HG02763 (cell line): ENCODE data around the gene EFNA1.
"Not testable (repeated sequence)": the region's sequence is repeated elsewhere in the genome, so short reads cannot be mapped to it uniquely, and the experiment has no call there.

ENCODE experiments used
- ATAC-seq: cut with Tn5 transposase; IDR thresholded peaks from one replicate; pipeline ENCODE4 v1.9.1; 2021; ENCODE audit warnings: mild to moderate bottlenecking, moderate library complexity; ENCODE audit not compliant: unreplicated experiment

EFNA1 gene

GRCh38 chr1:155140630-155140953 lies 12.9 kb downstream of the EFNA1 start:
- ATAC-seq = no peak

- no peak for ATAC-seq
Measured at GRCh38 chr1:155141749-155142148, 14.1 kb downstream of the EFNA1 start.

- no peak for ATAC-seq
Measured at GRCh38 chr1:155145491-155145890, 17.8 kb downstream of the EFNA1 start.

- ATAC-seq = not testable (repeated sequence)
Measured at GRCh38 chr1:155155996-155156643, 28.4 kb downstream of the EFNA1 start.

- no peak for ATAC-seq
Measured at GRCh38 chr1:155158991-155159390, 31.3 kb downstream of the EFNA1 start.

- ATAC-seq = no peak
Measured at GRCh38 chr1:155160128-155160527, 32.5 kb downstream of the EFNA1 start.

- ATAC-seq = not testable (repeated sequence)
Measured at GRCh38 chr1:155162631-155163030, 35.0 kb downstream of the EFNA1 start.

DNA sequence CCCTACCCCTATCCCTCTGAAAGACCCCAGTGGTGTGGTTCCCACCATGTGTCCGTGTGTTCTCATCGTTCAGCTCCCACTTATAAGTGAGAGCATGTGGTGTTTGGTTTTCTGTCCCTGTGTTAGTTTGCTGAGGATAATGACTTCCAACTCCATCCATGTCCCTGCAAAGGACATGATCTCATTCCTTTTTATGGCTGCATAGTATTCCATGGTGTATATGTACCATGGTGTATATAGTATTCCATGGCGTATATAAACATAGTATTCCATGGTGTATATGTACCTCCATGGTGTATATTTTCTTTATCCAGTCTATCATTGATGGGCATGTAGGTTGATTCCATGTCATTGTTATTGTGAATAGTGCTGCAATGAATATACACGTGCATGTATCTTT lies 36.1 kb downstream of the EFNA1 start:
- ATAC-seq = not testable (repeated sequence)

GRCh38 chr1:155164625-155165024 lies 36.9 kb downstream of the EFNA1 start:
- not testable (repeated sequence) for ATAC-seq

DNA sequence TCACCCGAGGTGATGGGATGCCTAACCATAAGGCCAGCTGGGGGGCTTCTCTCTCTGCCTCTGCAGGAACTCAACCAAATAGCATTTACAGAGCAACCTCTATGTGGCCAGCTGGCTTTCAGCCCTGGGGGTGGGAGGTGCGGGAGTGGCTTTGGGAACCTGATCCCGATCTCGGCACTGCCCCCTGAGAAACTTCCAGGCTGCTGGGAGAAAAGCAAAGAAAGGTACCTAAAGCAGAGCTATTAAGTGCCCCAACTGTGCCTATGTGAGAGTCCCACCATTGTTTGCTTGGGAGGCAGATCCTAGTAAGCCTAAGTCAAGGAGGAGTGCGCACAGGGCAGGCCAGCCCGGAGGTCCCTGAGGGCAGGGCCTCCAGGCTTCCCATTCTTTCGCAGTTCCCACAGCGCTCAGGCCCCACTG lies 38.4 kb downstream of the EFNA1 start:
- no peak for ATAC-seq

GRCh38 chr1:155166471-155167165 lies 38.9 kb downstream of the EFNA1 start:
- ATAC-seq = no peak

DNA sequence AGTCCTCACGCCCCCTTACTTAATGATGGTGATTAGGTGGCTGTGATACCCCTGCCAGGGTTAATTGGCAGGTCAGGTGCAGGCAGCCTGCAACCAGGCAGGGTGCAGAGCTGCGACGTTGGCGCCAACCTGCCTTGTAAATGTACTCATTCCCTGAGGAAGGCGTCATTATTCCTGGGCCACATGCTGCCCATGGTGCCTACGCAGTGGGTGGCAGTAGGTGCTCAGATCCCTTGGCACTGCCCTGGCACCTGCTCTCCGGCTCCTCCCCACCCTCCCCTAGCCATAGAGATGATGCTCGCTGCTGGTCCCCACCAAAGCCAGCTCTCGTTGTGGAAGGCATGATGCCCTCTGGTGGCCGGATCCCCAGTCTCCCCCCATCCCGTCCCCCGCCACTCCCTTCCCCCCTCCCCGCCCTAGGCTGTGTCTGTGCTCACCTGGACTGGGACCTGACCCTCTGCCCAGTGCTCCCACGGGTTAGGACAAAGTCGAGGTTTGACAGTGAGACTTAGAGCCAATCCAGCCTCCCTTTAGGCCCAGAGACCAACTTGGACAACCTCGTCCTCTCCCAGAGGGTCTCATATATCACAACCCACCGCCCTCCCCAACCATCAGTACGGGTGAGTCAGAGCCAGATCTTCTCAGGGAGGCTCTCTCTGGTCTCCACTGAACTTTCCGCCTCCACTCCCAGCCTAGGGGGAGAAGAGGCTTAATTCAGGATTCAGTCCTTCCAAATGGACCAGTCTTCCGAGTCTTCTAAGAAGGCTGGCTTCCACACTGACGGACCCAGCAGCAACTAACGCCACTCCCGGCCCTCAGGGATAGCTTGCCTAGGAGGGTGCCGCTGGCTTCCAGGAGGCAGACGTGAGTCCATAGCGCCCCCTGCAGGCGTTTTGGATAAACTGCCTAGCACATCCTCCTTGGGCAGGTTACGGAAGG lies 39.8 kb downstream of the EFNA1 start:
- ATAC-seq = no peak

- ATAC-seq = not testable (repeated sequence)
Measured at GRCh38 chr1:155168105-155168445, 40.4 kb downstream of the EFNA1 start.

DNA sequence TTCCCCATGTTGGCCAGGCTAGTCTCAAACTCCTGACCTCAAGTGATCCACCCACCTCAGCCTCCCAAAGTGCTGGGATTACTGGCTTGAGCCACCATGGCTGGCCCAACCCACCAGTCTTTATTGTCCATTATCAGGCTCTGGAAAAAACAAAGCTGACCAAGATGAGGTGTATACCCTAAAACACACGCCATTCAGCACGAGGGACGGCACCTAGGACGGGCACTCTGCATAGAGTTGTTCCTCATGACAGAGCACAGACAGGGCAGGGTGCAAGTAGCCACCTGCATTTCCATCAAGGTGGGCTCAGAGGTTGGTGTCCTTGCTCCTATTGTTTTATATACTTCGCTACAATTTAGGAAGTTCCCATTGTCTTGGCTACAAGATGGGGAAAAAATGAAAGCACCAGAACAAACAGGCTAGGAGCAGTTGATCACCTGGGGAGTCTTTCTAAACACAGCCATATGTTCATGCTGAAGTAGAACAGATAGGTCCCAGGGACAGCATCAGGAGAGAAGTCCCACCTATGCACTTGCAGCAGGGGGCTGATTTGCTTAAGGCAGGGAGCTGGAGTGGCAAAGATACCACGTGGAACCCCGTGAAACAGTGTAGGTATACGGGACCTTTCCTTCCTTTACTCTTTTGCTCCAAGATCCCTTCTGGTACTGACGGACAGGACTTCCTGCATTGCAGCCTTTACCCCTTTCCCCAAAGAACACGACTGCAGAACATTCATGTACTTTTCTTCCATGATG lies 41.0 kb downstream of the EFNA1 start:
- ATAC-seq = no peak

GRCh38 chr1:155169541-155169940 lies 41.9 kb downstream of the EFNA1 start:
- ATAC-seq = no peak

- no peak for ATAC-seq
Measured at GRCh38 chr1:155170101-155170785, 42.6 kb downstream of the EFNA1 start.

DNA sequence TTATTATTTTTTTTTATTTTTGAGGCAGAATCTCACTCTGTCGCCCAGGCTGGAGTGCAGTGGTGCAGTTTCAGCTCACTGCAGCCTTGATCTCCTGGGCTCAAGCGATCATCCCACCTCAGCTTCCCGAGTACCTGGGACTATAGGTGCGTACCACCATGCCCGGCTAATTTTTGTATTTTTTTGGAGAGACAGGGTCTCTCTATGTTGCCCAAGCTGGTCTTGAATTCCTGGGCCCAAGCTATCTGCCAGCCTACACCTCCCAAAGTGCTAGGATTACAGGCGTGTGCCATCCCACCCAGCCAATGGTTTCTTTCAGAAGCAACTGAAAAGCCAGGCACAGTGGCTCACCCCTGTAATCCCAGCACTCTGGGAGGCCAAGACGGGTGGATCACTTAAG lies 43.1 kb downstream of the EFNA1 start:
- ATAC-seq = no peak

GRCh38 chr1:155171836-155172731 lies 44.4 kb downstream of the EFNA1 start:
- ATAC-seq = peak; percentile 5

DNA sequence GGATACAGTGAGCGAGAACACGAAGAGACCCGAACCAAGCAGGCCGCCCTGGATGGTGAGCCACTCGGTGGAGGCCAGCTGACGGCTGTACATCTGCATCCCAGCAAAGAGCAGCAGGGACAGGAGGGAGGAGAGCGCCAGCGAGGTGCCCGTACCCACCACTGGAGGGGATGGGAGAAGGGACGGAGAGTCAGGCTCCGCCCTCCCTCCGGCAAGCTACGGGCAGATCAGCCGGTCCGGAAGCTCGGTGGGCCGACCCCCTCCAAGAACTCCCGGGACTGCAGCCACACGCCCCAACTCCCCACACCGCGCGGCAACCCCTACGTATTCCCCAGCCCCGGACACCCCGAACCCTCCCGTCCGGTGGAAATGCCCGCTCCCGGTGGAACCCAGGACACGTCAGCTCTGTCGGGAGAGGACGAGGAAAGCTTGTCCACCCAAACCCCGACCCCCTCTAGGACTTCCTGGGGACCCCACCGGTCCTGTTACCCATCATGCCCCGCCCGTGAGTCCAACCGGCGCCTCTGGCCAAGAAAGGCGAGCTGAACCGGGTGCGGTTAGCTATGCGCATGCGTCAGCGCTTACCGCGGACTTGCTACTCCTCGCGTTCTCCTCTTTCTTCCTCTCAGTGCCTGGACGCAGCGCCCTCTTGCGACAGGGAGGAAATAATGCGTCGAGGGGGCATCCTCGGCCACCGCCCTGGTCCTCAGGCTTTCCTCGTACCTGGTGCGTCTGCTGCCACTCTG lies 45.2 kb downstream of the EFNA1 start, which contains the start of gene KRTCAP2:
KRTCAP2 (minus strand) TSS at position 573 of the 746 bp plus-strand sequence; CDS start at position 493, 80 bp downstream.
- ATAC-seq = peak; percentile 86
